GM12892 (cell line): Measurements from ENCODE around the gene CALCOCO2.

ENCODE experiments used
- POLR2A ChIP-seq: IDR thresholded peaks from 2 replicates; pipeline ENCODE4 v1.6.1; 2011; ENCODE audit warnings: low read depth, low read length, control low read depth
- TAF1 ChIP-seq: IDR thresholded peaks from 2 replicates; pipeline ENCODE4 v1.6.1; 2011; ENCODE audit warnings: low read depth, mild to moderate bottlenecking, control low read depth, low read length, borderline replicate concordance

DNA sequence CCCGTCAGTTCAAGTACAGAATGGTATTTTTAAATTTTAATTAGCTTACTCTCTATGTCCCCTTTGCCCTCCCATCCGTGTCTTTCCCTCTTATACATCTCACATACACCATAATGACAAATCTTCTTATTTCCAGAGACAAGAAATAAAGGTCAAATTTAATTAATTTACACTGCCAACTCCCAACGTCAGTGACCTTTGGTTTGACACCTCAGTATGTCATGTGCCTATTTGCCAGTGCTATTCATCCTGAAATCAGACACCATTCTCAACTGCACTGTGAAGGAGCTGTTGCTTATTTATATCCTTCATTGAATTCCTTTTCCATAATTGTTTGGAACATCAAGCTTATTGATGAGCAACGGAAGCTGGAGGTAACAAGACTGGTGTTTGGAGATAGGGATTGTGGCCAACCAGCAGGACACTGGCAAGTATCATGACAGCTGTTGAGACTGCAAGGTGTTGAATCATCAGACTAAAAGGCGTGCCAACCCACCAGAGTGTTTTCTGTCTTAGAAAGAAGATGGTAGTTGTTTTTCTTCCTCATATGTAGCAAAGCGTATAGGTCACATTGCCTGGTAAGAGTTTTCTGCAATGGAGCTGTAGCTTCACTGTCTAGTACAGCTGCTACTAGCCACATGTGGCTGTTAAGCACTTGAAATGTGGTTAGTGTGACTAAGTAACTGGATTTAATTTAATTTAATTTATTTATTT is 12.5 kb downstream of the CALCOCO2 start:
- no peak for TF ChIP-seq POLR2A
- no peak for TF ChIP-seq TAF1
